ENCODE results near the gene IL17C. TPM values are rescaled to one million over a fixed set of nuclear protein-coding genes. Genes with fewer than 3 reads are reported as not detected.

The IL17C gene
- total RNA-seq, 4 donors from 2014 or later = 2.4 TPM; not detected in 3

DNA sequence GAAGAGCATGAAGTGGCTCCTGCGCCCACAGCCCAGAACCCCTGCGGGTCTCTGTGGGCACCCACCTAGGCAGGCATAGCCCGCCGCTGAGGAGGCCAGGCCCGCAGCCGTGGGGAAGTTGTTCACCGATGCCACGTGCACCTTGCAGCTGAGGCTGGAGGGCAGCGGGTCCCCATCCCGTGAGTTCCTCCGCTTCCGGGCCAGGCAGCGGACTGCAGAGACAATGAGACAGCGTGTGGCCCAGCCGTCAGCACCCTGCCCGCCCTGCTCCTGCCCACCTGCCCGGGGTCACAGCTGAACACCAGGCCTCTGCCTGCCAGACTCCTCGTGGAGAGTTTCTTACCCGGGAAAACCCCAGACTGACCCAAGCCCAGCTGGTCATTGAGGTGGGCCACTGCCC is 19.0 kb downstream of the IL17C start:
- TF ChIP-seq POLR2A (IDR thresholded peaks at IDR 0.05) = no peak
- no peak for TF ChIP-seq CTCF (IDR thresholded peaks at IDR 0.05)
- Histone ChIP-seq H3K9me3 (no peaks in the 10 kb centered on the region), H3K4me1 (peaks cover 0 to 14% (median 5%) of the 10 kb centered on the region in 3 donors), H3K27ac (no peak overlapping the region), H3K36me3 (peaks cover 0 to 80% (median 9%) of the 10 kb centered on the region in 3 donors), H3K4me3 (no peak overlapping the region), H3K27me3 (no peaks in the 10 kb centered on the region)
- DNase-seq = no peak
- intact Hi-C loops (cut with DNase I) = no loop called here
- no CpG with 5 or more reads among the region's 19 CpGs for WGBS, 2 donors

- Histone ChIP-seq H3K4me1 (peaks cover under 1 to 21% (median 6%) of the 10 kb centered on the region in 3 donors), H3K9me3 (no peaks in the 10 kb centered on the region), H3K27me3 (no peaks in the 10 kb centered on the region), H3K4me3 (no peak overlapping the region), H3K36me3 (peaks cover 0 to 67% (median 9%) of the 10 kb centered on the region in 3 donors), H3K27ac (no peak overlapping the region)
- 88 to 97% methylated on average over 8 to 12 of the region's 15 CpGs for WGBS, 2 donors
- TF ChIP-seq POLR2A (IDR thresholded peaks at IDR 0.05) (no peak), CTCF (IDR thresholded peaks at IDR 0.05) (no peak)
- intact Hi-C loops (cut with DNase I) = no loop called here
- DNase-seq = no peak
These were observed 20.3 kb downstream of the IL17C start for GRCh38 chr16:88658714-88659113.

DNA sequence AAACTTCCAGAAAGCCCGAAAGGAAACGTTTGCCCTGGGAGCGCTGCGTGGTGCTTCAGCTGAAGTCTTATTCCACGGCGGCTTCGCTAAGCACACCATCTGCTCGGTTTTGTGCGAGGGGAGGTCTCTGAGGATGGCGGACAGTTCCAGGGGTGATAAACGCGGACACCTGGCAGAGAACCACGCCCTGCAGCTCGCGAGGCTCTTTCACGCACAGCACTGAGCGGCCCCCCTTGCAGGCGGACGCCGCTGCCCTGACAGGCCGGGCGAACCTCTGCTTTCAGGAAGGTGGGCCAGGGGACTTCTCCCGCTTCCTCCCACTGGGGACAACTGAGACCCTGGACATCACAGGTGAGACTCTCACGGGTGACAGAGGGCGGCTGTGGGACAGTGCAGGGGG is 20.8 kb downstream of the IL17C start:
- no peaks in the 10 kb centered on the region for H3K27me3 ChIP-seq
- WGBS, 2 donors = 78% methylated on average over 9 of the region's 25 CpGs; no CpG with 5 or more reads in 1 of the 2 donors
- peaks cover 5 to 25% (median 10%) of the 10 kb centered on the region in 3 donors for H3K4me1 ChIP-seq
- no peak for DNase-seq
- no peak for TF ChIP-seq POLR2A (IDR thresholded peaks at IDR 0.05)
- no peak for TF ChIP-seq CTCF (IDR thresholded peaks at IDR 0.05)
- no peak overlapping the region for H3K4me3 ChIP-seq
- H3K36me3 ChIP-seq = peaks cover 0 to 62% (median 9%) of the 10 kb centered on the region in 3 donors
- intact Hi-C loops (cut with DNase I) = no loop called here
- no peaks in the 10 kb centered on the region for H3K9me3 ChIP-seq
- no peak overlapping the region for H3K27ac ChIP-seq

DNA sequence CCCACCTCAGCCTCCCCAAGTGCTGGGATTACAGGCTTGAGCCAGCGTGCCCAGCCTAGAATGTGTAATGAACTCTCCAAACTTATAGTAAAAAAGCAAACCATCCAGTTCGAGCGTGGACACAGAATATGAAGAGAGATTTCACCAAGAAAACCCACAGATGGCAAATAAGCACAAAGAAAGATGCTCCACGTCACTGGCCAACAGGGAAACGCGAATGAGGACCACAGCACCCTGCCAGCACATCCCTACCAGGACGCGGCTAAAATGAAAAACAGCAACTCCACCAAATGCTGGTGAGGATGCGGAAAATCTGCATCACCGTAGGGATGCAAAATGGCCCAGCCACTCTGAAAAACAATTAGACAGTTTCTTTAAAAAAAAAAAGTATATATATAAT is 23.1 kb downstream of the IL17C start:
- peak overlapping the region in 1 of 4 donors; percentile 99 for H3K4me3 ChIP-seq
- WGBS, 2 donors = 79 to 80% methylated on average over 9 to 10 of the region's 10 CpGs
- no peak for TF ChIP-seq POLR2A (IDR thresholded peaks at IDR 0.05)
- TF ChIP-seq CTCF (IDR thresholded peaks at IDR 0.05) = no peak

DNA sequence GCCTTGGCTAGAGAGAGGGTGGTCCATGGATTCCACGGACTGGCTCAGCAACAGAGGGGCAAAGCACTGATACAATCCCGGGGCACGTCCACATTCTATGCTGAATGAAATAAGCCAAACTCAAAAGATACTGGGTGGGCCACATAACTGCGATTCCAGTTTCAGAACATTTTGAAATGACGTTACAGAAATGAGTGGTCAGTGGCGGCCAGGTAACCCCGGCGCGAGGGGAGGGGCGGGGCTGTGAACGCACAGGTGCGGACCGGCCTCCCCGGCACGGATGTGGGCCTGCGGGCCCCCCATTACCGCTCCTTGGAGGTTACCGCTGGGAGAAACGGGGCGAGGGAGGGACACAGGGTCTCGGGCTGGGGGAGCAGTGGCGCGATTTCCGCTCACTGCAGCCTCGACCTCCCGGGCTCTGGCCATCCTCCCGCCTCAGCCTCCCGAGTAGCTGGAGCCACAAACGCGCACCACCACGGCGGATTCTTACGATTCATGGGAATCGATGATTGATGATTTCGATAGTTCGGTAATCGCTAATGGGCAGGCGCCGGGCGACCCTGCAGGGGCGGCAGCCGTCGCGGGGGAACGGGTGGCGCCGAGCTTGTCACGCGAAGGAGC is 24.0 kb downstream of the IL17C start:
- Histone ChIP-seq H3K27ac (peak overlapping the region; percentile 89 to 97 (median 92)), H3K36me3 (peaks cover 0 to 31% (median 4%) of the 10 kb centered on the region in 3 donors), H3K4me3 (peak overlapping the region; percentile 74 to 99 (median 87)), H3K4me1 (peaks cover 6 to 39% (median 12%) of the 10 kb centered on the region in 3 donors), H3K9me3 (no peaks in the 10 kb centered on the region), H3K27me3 (no peaks in the 10 kb centered on the region)
- DNase-seq = no peak
- 3% methylated on average over 24 to 46 of the region's 49 CpGs for WGBS, 2 donors
- intact Hi-C loops (cut with DNase I) = no loop called here
- TF ChIP-seq POLR2A (IDR thresholded peaks at IDR 0.05) (no peak), CTCF (IDR thresholded peaks at IDR 0.05) (no peak)

More for the DNA sequence above, 23.1 kb downstream of the IL17C start:
- intact Hi-C loops (cut with DNase I) = no loop called here
- Histone ChIP-seq H3K27me3 (no peaks in the 10 kb centered on the region), H3K4me1 (peaks cover 6 to 39% (median 12%) of the 10 kb centered on the region in 3 donors), H3K27ac (no peak overlapping the region), H3K9me3 (no peaks in the 10 kb centered on the region), H3K36me3 (peaks cover 0 to 39% (median 4%) of the 10 kb centered on the region in 3 donors)
- DNase-seq = no peak
